HG02870 (cell line): ENCODE data around the gene OCA2.
"Not testable (repeated sequence)": the region's sequence is repeated elsewhere in the genome, so short reads cannot be mapped to it uniquely, and the experiment has no call there.

Source experiments
- ATAC-seq: cut with Tn5 transposase; IDR thresholded peaks from one replicate; pipeline ENCODE4 v1.9.1; 2021; ENCODE audit warnings: mild to moderate bottlenecking, moderate library complexity; ENCODE audit not compliant: unreplicated experiment

OCA2 gene

GRCh38 chr15:28121577-28121976 is 22.5 kb upstream of the OCA2 start:
- ATAC-seq, result not testable (repeated sequence)

GRCh38 chr15:28120359-28120640 is 21.2 kb upstream of the OCA2 start:
- ATAC-seq, result no peak

- no peak for ATAC-seq
Observed at GRCh38 chr15:28118531-28118930, 19.4 kb upstream of the OCA2 start.

GRCh38 chr15:28118083-28118482 is 19.0 kb upstream of the OCA2 start:
- no peak for ATAC-seq

- ATAC-seq, result no peak
Observed at GRCh38 chr15:28117432-28117990, 18.4 kb upstream of the OCA2 start.

GRCh38 chr15:28116521-28117431 is 17.7 kb upstream of the OCA2 start:
- no peak for ATAC-seq

GRCh38 chr15:28115871-28116270 is 16.8 kb upstream of the OCA2 start:
- no peak for ATAC-seq

GRCh38 chr15:28114721-28115622 is 15.9 kb upstream of the OCA2 start:
- ATAC-seq, result no peak

- no peak for ATAC-seq
Observed at GRCh38 chr15:28114114-28114455, 15.0 kb upstream of the OCA2 start.

- ATAC-seq, result no peak
Observed at GRCh38 chr15:28113394-28114113, 14.4 kb upstream of the OCA2 start.

- no peak for ATAC-seq
Observed at GRCh38 chr15:28112962-28113361, 13.8 kb upstream of the OCA2 start.

- no peak for ATAC-seq
Observed at GRCh38 chr15:28112101-28112760, 13.1 kb upstream of the OCA2 start.

GRCh38 chr15:28111543-28111942 is 12.4 kb upstream of the OCA2 start:
- ATAC-seq, result no peak

GRCh38 chr15:28110481-28110881 is 11.4 kb upstream of the OCA2 start:
- ATAC-seq, result no peak

GRCh38 chr15:28109626-28110455 is 10.7 kb upstream of the OCA2 start:
- ATAC-seq, result no peak

- no peak for ATAC-seq
Observed at GRCh38 chr15:28107904-28108275, 8.8 kb upstream of the OCA2 start.

GRCh38 chr15:28107111-28107903 is 8.2 kb upstream of the OCA2 start:
- ATAC-seq, result no peak

- ATAC-seq, result no peak
Observed at GRCh38 chr15:28106294-28107110, 7.4 kb upstream of the OCA2 start.
